ENCODE data around the gene ARID4A.

Gene ARID4A

GRCh38 chr14:58299401-58300330, 1.3 kb downstream of the ARID4A start:
- WGBS, 2 donors (ENCODE audit: extremely low coverage in 2 of 2, insufficient read length in 2 of 2, insufficient replicate concordance in 1 of 2), result no CpG with 5 or more reads among the region's 48 CpGs
- Histone ChIP-seq H3K27me3 (ENCODE audit: control insufficient read depth in 3 of 3, insufficient read depth in 3 of 3, low read depth in 1 of 3, low read length in 3 of 3) (no peaks in the 10 kb centered on the region), H2AFZ (ENCODE audit: low read length) (peak overlapping the region; percentile 93), H3K14ac (ENCODE audit: low read length) (no peak overlapping the region), H2BK5ac (ENCODE audit: low read length) (peak overlapping the region; percentile 87), H2BK12ac (ENCODE audit: low read length) (no peak overlapping the region), H3K4me3 (ENCODE audit: low read length in 2 of 2) (peak overlapping the region; percentile 66 to 97), H2BK120ac (ENCODE audit: low read depth, low read length) (peak overlapping the region; percentile 47), H2BK15ac (ENCODE audit: low read length) (no peak overlapping the region), H3K4me2 (ENCODE audit: insufficient read depth, low read length, poor library complexity, severe bottlenecking) (peak overlapping the region; percentile 68), H3K79me1 (ENCODE audit: low read depth, low read length) (peaks cover 10% of the 10 kb centered on the region), H3K36me3 (replicated peaks in 1 of 2; ENCODE audit: control insufficient read depth in 2 of 2, insufficient read depth in 2 of 2, low read length in 2 of 2) (peaks cover 3 to 56% of the 10 kb centered on the region in 2 donors), H3K9me3 (replicated peaks in 1 of 2; ENCODE audit: control insufficient read depth in 2 of 2, insufficient read depth in 1 of 2, low read depth in 1 of 2, low read length in 2 of 2) (no peaks in the 10 kb centered on the region), H3K27ac (replicated peaks; ENCODE audit: low read length) (peak overlapping the region; percentile 76), H3K4me1 (ENCODE audit: control insufficient read depth in 2 of 2, insufficient read depth in 1 of 2, low read depth in 1 of 2, low read length in 2 of 2) (peaks cover 0 to 4% of the 10 kb centered on the region in 2 donors), H3K9ac (ENCODE audit: low read depth, low read length, poor library complexity) (peak overlapping the region; percentile 93), H3K18ac (ENCODE audit: low read length) (peak overlapping the region; percentile 97), H2AK5ac (ENCODE audit: low read depth, low read length) (peak overlapping the region; percentile 63), H3K4ac (ENCODE audit: low read length) (no peak overlapping the region), H4K8ac (ENCODE audit: low read depth, low read length) (no peak overlapping the region), H4K91ac (ENCODE audit: low read depth, low read length, poor library complexity) (no peak overlapping the region), H3K23ac (ENCODE audit: low read depth, low read length, poor library complexity) (peak overlapping the region; percentile 43)
- peak; percentile 41 for DNase-seq (ENCODE audit: low spot score)

DNA sequence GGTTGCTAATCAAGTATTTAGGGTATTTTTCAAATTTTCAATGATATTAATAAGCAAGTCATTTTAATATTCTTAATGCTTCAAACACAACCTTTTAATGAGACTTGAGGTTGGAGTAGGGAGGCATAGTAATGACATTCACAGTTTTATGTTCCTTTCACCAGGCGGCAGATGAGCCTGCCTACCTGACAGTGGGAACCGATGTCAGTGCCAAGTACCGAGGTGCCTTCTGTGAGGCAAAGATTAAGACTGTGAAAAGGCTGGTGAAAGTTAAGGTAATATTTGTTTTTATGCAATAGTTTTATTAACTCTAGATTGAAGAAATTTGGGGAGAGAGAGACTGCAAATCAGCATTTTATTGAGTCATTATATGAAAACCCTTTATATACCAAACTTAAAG, 3.1 kb downstream of the ARID4A start:
- H3K4ac ChIP-seq (ENCODE audit: low read length), result no peak overlapping the region
- H3K14ac ChIP-seq (ENCODE audit: low read length), result no peak overlapping the region
- H3K9ac ChIP-seq (ENCODE audit: low read depth, low read length, poor library complexity), result no peak overlapping the region
- H3K4me3 ChIP-seq (ENCODE audit: low read length in 2 of 2), result no peak overlapping the region
- no peak overlapping the region for H4K91ac ChIP-seq (ENCODE audit: low read depth, low read length, poor library complexity)
- no peak overlapping the region for H2BK15ac ChIP-seq (ENCODE audit: low read length)
- no peaks in the 10 kb centered on the region for H3K27me3 ChIP-seq (ENCODE audit: control insufficient read depth in 3 of 3, insufficient read depth in 3 of 3, low read depth in 1 of 3, low read length in 3 of 3)
- no peak overlapping the region for H3K4me2 ChIP-seq (ENCODE audit: insufficient read depth, low read length, poor library complexity, severe bottlenecking)
- peaks cover 3 to 58% of the 10 kb centered on the region in 2 donors for H3K36me3 ChIP-seq (replicated peaks in 1 of 2; ENCODE audit: control insufficient read depth in 2 of 2, insufficient read depth in 2 of 2, low read length in 2 of 2)
- no peak overlapping the region for H3K23ac ChIP-seq (ENCODE audit: low read depth, low read length, poor library complexity)
- H3K18ac ChIP-seq (ENCODE audit: low read length), result no peak overlapping the region
- no peak for DNase-seq (ENCODE audit: low spot score)
- no peak overlapping the region for H2AK5ac ChIP-seq (ENCODE audit: low read depth, low read length)
- H3K79me1 ChIP-seq (ENCODE audit: low read depth, low read length), result peaks cover 4% of the 10 kb centered on the region
- H3K4me1 ChIP-seq (ENCODE audit: control insufficient read depth in 2 of 2, insufficient read depth in 1 of 2, low read depth in 1 of 2, low read length in 2 of 2), result peaks cover 0 to 3% of the 10 kb centered on the region in 2 donors
- no peak overlapping the region for H2BK120ac ChIP-seq (ENCODE audit: low read depth, low read length)
- H3K9me3 ChIP-seq (replicated peaks in 1 of 2; ENCODE audit: control insufficient read depth in 2 of 2, insufficient read depth in 1 of 2, low read depth in 1 of 2, low read length in 2 of 2), result no peaks in the 10 kb centered on the region
- no peak overlapping the region for H3K27ac ChIP-seq (replicated peaks; ENCODE audit: low read length)
- no peak overlapping the region for H2BK5ac ChIP-seq (ENCODE audit: low read length)
- WGBS, 2 donors (ENCODE audit: extremely low coverage in 2 of 2, insufficient read length in 2 of 2, insufficient replicate concordance in 1 of 2), result no CpG with 5 or more reads among the region's 3 CpGs
- no peak overlapping the region for H4K8ac ChIP-seq (ENCODE audit: low read depth, low read length)
- no peak overlapping the region for H2AFZ ChIP-seq (ENCODE audit: low read length)
- no peak overlapping the region for H2BK12ac ChIP-seq (ENCODE audit: low read length)

- no CpG with 5 or more reads among the region's 2 CpGs for WGBS, 2 donors (ENCODE audit: extremely low coverage in 2 of 2, insufficient read length in 2 of 2, insufficient replicate concordance in 1 of 2)
- Histone ChIP-seq H4K8ac (ENCODE audit: low read depth, low read length) (no peak overlapping the region), H3K27ac (replicated peaks; ENCODE audit: low read length) (no peak overlapping the region)
Measured at GRCh38 chr14:58305730-58306129, 7.4 kb downstream of the ARID4A start.

DNA sequence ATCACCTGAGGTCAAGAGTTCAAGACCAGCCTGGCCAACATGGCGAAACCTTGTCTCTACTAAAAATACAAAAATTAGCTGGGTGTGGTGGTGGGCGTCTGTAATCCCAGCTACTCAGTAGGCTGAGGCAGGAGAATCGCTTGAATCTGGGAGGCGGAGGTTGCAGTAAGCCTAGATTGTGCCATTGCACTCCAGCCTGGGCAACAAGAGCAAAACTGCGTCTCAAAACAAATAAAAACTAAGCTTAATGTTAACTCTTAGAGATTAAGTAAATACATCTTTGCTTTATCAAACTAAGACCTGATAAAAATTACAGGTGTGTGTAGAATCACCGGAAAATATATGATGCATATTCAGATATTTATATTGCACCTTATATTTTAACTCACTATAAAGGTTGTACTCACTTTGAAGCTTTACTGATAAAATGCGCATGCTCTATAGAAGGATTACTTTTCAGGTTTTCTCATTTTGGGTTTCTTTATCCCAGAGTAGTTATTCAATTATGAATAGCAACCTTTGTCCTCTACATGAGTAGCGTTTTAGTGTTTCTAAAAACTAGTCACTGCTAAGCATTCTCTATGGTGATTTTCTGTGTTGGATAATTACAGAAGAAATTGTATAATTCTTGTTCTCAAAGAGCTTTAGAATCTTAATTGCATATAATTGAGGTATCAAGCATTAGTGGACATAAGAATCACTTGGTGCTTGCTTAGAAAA, 9.4 kb downstream of the ARID4A start:
- Histone ChIP-seq H2BK12ac (ENCODE audit: low read length) (no peak overlapping the region), H3K9ac (ENCODE audit: low read depth, low read length, poor library complexity) (no peak overlapping the region), H3K18ac (ENCODE audit: low read length) (no peak overlapping the region), H4K91ac (ENCODE audit: low read depth, low read length, poor library complexity) (no peak overlapping the region), H4K8ac (ENCODE audit: low read depth, low read length) (no peak overlapping the region), H2BK15ac (ENCODE audit: low read length) (no peak overlapping the region), H3K9me3 (replicated peaks in 1 of 2; ENCODE audit: control insufficient read depth in 2 of 2, insufficient read depth in 1 of 2, low read depth in 1 of 2, low read length in 2 of 2) (no peaks in the 10 kb centered on the region), H3K23ac (ENCODE audit: low read depth, low read length, poor library complexity) (no peak overlapping the region), H3K4me1 (ENCODE audit: control insufficient read depth in 2 of 2, insufficient read depth in 1 of 2, low read depth in 1 of 2, low read length in 2 of 2) (no peaks in the 10 kb centered on the region), H3K4me2 (ENCODE audit: insufficient read depth, low read length, poor library complexity, severe bottlenecking) (no peak overlapping the region), H3K4ac (ENCODE audit: low read length) (no peak overlapping the region), H3K79me1 (ENCODE audit: low read depth, low read length) (no peaks in the 10 kb centered on the region), H2BK5ac (ENCODE audit: low read length) (no peak overlapping the region), H3K14ac (ENCODE audit: low read length) (no peak overlapping the region), H2AFZ (ENCODE audit: low read length) (no peak overlapping the region), H3K27me3 (ENCODE audit: control insufficient read depth in 3 of 3, insufficient read depth in 3 of 3, low read depth in 1 of 3, low read length in 3 of 3) (no peaks in the 10 kb centered on the region), H3K27ac (replicated peaks; ENCODE audit: low read length) (no peak overlapping the region), H2BK120ac (ENCODE audit: low read depth, low read length) (no peak overlapping the region), H3K4me3 (ENCODE audit: low read length in 2 of 2) (no peak overlapping the region), H2AK5ac (ENCODE audit: low read depth, low read length) (no peak overlapping the region), H3K36me3 (replicated peaks in 1 of 2; ENCODE audit: control insufficient read depth in 2 of 2, insufficient read depth in 2 of 2, low read length in 2 of 2) (peaks cover 3 to 83% of the 10 kb centered on the region in 2 donors)
- DNase-seq (ENCODE audit: low spot score), result no peak
- WGBS, 2 donors (ENCODE audit: extremely low coverage in 2 of 2, insufficient read length in 2 of 2, insufficient replicate concordance in 1 of 2), result no CpG with 5 or more reads among the region's 8 CpGs

More at GRCh38 chr14:58305730-58306129, 7.4 kb downstream of the ARID4A start:
- H3K18ac ChIP-seq (ENCODE audit: low read length), result no peak overlapping the region
- H3K79me1 ChIP-seq (ENCODE audit: low read depth, low read length), result peaks cover 2% of the 10 kb centered on the region
- no peaks in the 10 kb centered on the region for H3K4me1 ChIP-seq (ENCODE audit: control insufficient read depth in 2 of 2, insufficient read depth in 1 of 2, low read depth in 1 of 2, low read length in 2 of 2)
- H3K4ac ChIP-seq (ENCODE audit: low read length), result no peak overlapping the region
- peaks cover 5 to 81% of the 10 kb centered on the region in 2 donors for H3K36me3 ChIP-seq (replicated peaks in 1 of 2; ENCODE audit: control insufficient read depth in 2 of 2, insufficient read depth in 2 of 2, low read length in 2 of 2)
- no peak overlapping the region for H3K4me3 ChIP-seq (ENCODE audit: low read length in 2 of 2)
- no peak overlapping the region for H4K91ac ChIP-seq (ENCODE audit: low read depth, low read length, poor library complexity)
- H2BK5ac ChIP-seq (ENCODE audit: low read length), result no peak overlapping the region
- no peaks in the 10 kb centered on the region for H3K27me3 ChIP-seq (ENCODE audit: control insufficient read depth in 3 of 3, insufficient read depth in 3 of 3, low read depth in 1 of 3, low read length in 3 of 3)
- H3K14ac ChIP-seq (ENCODE audit: low read length), result no peak overlapping the region
- no peak overlapping the region for H3K9ac ChIP-seq (ENCODE audit: low read depth, low read length, poor library complexity)
- H3K9me3 ChIP-seq (replicated peaks in 1 of 2; ENCODE audit: control insufficient read depth in 2 of 2, insufficient read depth in 1 of 2, low read depth in 1 of 2, low read length in 2 of 2), result no peaks in the 10 kb centered on the region
- H2BK120ac ChIP-seq (ENCODE audit: low read depth, low read length), result no peak overlapping the region
- H2BK15ac ChIP-seq (ENCODE audit: low read length), result no peak overlapping the region
- H2BK12ac ChIP-seq (ENCODE audit: low read length), result no peak overlapping the region
- H2AK5ac ChIP-seq (ENCODE audit: low read depth, low read length), result no peak overlapping the region
- no peak overlapping the region for H3K23ac ChIP-seq (ENCODE audit: low read depth, low read length, poor library complexity)
- no peak for DNase-seq (ENCODE audit: low spot score)
- no peak overlapping the region for H3K4me2 ChIP-seq (ENCODE audit: insufficient read depth, low read length, poor library complexity, severe bottlenecking)
- H2AFZ ChIP-seq (ENCODE audit: low read length), result no peak overlapping the region
